Thymus (tissue), 14 donors: ENCODE results near the gene SPACA1. TPM values are rescaled to one million over a fixed set of nuclear protein-coding genes. Genes with fewer than 3 reads are reported as not detected.
A peak's percentile ranks its signal among the peaks of the same experiment; 100 is the strongest.
"Not testable (repeated sequence)": the region's sequence is repeated elsewhere in the genome, so short reads cannot be mapped to it uniquely, and the experiment has no call there.

ENCODE experiments used
- DNase-seq, 9 donors: peaks; one replicate each; pipeline ENCODE4 v3.0.0-alpha.2; 2013; ENCODE audit warnings: low spot score in 9 of 9, low read depth in 6 of 9, missing footprints in 1 of 9
- H3K27ac ChIP-seq, 2 donors: one replicate each; pipeline ENCODE4 v1.5.1; 2013; ENCODE audit warnings: control low read depth in 1 of 2, low read depth in 1 of 2, low read length in 1 of 2, mild to moderate bottlenecking in 1 of 2, moderate library complexity in 1 of 2
- H3K27me3 ChIP-seq, 2 donors: one replicate each; pipeline ENCODE4 v1.5.1; 2013; ENCODE audit warnings: low read length in 1 of 2; ENCODE audit not compliant: control insufficient read depth in 2 of 2, insufficient read depth in 1 of 2
- H3K36me3 ChIP-seq, 2 donors: one replicate each; pipeline ENCODE4 v1.5.1; 2013; ENCODE audit warnings: low read length in 1 of 2, mild to moderate bottlenecking in 1 of 2, moderate library complexity in 1 of 2; ENCODE audit not compliant: control insufficient read depth in 2 of 2, insufficient read depth in 2 of 2
- H3K4me1 ChIP-seq, 2 donors: one replicate each; pipeline ENCODE4 v1.5.1; 2013; ENCODE audit warnings: low read length in 2 of 2; ENCODE audit not compliant: control insufficient read depth in 2 of 2, insufficient read depth in 2 of 2
- H3K4me3 ChIP-seq, 2 donors: one replicate each; pipeline ENCODE4 v1.5.1; 2013; ENCODE audit warnings: low read length in 2 of 2, control low read depth in 1 of 2, mild to moderate bottlenecking in 1 of 2
- H3K9me3 ChIP-seq, 2 donors: one replicate each; pipeline ENCODE4 v1.5.1; 2013; ENCODE audit warnings: low read length in 1 of 2, mild to moderate bottlenecking in 1 of 2; ENCODE audit not compliant: control insufficient read depth in 2 of 2, insufficient read depth in 1 of 2
- WGBS: extraction: QIAGEN DNeasy Blood & Tissue Kit; methylation state at CpG from one replicate; pipeline ENCODE4 v1.1.7; 2013; 5-methylcytosine and 5-hydroxymethylcytosine counted together
- long read RNA-seq, 10 donors: transcript quantifications; one replicate each; lab custom pipeline, GENCODE V29; 2026
- polyA plus RNA-seq: library from polyadenylated mRNA; stranded (reverse); fragments of 200-250 nt; gene quantifications from one replicate; pipeline ENCODE4 v1.2.3, GENCODE V29; 2013
- total RNA-seq: library from RNA; stranded (reverse); fragments of 120-200 nt; gene quantifications from one replicate; pipeline ENCODE4 v1.2.4, GENCODE V29; 2013
- donor health status: healthy.

SPACA1 gene, protein sequence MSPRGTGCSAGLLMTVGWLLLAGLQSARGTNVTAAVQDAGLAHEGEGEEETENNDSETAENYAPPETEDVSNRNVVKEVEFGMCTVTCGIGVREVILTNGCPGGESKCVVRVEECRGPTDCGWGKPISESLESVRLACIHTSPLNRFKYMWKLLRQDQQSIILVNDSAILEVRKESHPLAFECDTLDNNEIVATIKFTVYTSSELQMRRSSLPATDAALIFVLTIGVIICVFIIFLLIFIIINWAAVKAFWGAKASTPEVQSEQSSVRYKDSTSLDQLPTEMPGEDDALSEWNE
- not detected for total RNA-seq
- polyA plus RNA-seq, result 0.02 TPM
- long read RNA-seq, donor 1, result 0 reads
- long read RNA-seq, donor 2, result 0 reads
- long read RNA-seq, donor 3, result 0 reads
- long read RNA-seq, donor 4, result 0 reads
- long read RNA-seq, donor 5, result 0 reads
- long read RNA-seq, donor 6, result 0 reads
- long read RNA-seq, donor 7, result 0 reads
- long read RNA-seq, donor 8, result 0 reads
- long read RNA-seq, donor 9, result 0 reads
- long read RNA-seq, donor 10, result 0 reads

DNA sequence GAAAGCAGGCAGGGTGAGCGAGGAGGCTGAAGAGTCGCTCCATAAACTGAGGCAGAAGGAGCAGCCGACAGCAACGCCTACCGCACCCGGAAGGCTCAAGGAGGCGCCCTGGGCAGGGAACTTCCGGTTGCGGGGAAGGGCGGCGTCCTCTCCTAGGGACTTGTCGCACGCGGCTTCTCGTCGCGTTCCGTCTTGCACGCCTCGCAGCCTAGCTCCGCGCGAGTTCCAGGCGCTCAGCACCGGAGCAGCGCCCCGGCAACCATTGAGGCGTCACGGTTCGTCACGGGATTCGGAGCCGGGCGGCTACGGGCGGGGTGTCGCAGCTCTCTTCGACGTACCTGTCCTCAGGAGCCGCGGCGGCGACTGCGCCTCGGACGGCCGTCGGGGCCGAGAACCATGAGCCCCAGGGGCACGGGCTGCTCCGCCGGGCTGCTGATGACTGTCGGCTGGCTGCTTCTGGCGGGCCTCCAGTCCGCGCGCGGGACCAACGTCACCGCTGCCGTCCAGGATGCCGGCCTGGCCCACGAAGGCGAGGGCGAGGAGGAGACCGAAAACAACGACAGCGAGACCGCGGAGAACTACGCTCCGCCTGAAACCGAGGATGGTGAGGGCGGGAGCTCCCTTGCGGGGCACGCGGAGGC is at the start of gene SPACA1:
TSS of gene SPACA1 (plus strand) at position 332 of the 641 bp plus-strand sequence. CDS start at position 397, 65 bp downstream.
- Histone ChIP-seq H3K27me3 (peaks cover 0 to 11% of the 10 kb centered on the region in 2 donors), H3K27ac (no peak within 1 kb of the TSS), H3K9me3 (peaks cover 0 to 7% of the 10 kb centered on the region in 2 donors), H3K4me3 (no peak within 1 kb of the TSS), H3K4me1 (no peaks in the 10 kb centered on the region), H3K36me3 (no peaks in the 10 kb centered on the region)
- WGBS, result 67% methylated on average over 77 of the region's 77 CpGs
- no peak for DNase-seq

DNA sequence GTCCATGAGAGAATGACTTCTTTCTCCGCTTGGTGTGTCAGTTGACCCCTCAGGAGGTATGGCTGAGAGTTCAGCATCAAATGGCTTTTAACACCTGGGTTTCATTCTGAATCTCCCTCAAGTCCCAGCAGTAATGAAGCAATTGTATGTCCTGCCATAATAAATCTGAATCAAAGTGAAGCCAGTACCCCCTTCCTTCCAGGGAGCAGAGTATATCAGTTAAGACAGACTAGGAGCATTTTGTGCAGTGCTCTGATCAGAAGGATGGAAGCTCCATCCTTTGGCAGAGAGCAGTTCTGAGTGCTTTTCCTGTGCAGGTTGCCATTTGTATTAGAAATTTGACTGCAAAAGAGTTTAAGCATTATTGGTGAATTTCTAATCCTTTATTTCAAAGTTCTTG is 46.9 kb upstream of the SPACA1 start:
- H3K27ac ChIP-seq, result no peak overlapping the region
- no peaks in the 10 kb centered on the region for H3K27me3 ChIP-seq
- H3K4me3 ChIP-seq, result no peak overlapping the region
- WGBS, result 93% methylated on average over 1 of the region's 1 CpG
- no peaks in the 10 kb centered on the region for H3K4me1 ChIP-seq
- no peaks in the 10 kb centered on the region for H3K36me3 ChIP-seq
- no peaks in the 10 kb centered on the region for H3K9me3 ChIP-seq
- DNase-seq, result no peak

DNA sequence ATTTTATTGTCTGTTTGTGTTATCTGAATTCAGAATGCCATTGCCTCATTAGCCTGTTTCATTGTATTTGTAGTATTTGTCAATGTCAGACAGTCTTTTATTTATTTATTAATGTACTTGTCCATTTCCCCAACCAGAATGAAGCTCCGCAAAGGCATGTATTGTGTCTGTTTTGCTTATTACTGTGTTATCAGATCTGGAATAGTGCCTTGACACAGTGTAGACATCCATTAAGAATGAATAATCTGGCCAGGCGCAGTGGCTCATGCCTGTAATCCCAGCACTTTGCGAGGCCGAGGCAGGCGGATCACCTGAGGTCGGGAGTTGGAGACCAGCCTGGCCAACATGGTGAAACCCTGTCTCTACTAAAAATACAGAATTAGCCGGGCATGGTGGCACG is 46.4 kb upstream of the SPACA1 start:
- WGBS, result 97% methylated on average over 8 of the region's 8 CpGs

DNA sequence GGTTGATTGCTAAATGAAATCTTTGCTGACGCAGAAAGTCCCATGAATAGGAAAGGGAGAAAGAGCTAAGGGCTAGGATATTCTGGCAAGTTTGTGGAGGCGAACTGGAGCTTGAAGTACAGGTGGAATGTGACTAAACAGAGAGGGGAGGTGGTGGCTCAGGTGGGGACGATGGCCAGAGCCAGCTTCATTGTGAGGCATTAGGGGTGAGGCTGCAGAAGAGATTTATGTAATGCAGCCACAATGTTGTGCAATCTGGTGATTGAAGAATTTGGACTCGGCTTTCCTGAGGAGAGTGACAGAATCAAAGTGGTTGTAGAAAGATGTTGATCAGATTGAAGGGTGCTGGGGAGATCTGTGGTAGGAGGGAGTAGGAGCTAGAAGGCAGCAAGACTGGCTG is 42.9 kb upstream of the SPACA1 start:
- H3K9me3 ChIP-seq, result no peaks in the 10 kb centered on the region
- WGBS, result 77% methylated on average over 4 of the region's 4 CpGs
- DNase-seq, result no peak
- H3K4me1 ChIP-seq, result no peaks in the 10 kb centered on the region
- no peak overlapping the region for H3K27ac ChIP-seq
- H3K4me3 ChIP-seq, result no peak overlapping the region
- no peaks in the 10 kb centered on the region for H3K36me3 ChIP-seq
- H3K27me3 ChIP-seq, result no peaks in the 10 kb centered on the region

More for the DNA sequence above, 46.4 kb upstream of the SPACA1 start:
- not testable (repeated sequence) for H3K27me3 ChIP-seq, H3K9me3 ChIP-seq, H3K36me3 ChIP-seq, H3K27ac ChIP-seq, H3K4me1 ChIP-seq, DNase-seq, H3K4me3 ChIP-seq

DNA sequence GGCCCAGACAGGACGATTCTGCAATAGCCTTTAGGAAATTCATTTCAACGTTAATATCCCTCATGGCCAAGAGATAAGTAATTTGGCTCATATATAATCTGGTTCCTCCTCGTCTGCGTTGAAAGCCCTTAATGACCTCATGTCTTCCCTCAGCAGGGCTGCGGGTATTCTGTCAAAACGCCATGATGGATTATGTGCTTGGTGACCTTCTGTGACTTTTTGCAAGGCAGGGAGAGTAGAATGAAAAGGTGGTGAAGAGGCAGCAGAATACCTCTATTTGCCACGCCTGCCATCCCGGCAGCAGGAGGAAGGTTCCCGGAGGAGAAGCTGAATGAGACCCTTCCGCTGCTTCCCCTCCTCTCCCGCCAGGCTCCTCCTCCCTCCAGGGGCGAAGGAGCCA is 41.1 kb upstream of the SPACA1 start:
- DNase-seq, result no peak
- H3K4me1 ChIP-seq, result no peaks in the 10 kb centered on the region
- no peaks in the 10 kb centered on the region for H3K36me3 ChIP-seq
- no peak overlapping the region for H3K27ac ChIP-seq
- H3K27me3 ChIP-seq, result no peaks in the 10 kb centered on the region
- no peaks in the 10 kb centered on the region for H3K9me3 ChIP-seq
- H3K4me3 ChIP-seq, result no peak overlapping the region
- WGBS, result 89% methylated on average over 12 of the region's 12 CpGs

DNA sequence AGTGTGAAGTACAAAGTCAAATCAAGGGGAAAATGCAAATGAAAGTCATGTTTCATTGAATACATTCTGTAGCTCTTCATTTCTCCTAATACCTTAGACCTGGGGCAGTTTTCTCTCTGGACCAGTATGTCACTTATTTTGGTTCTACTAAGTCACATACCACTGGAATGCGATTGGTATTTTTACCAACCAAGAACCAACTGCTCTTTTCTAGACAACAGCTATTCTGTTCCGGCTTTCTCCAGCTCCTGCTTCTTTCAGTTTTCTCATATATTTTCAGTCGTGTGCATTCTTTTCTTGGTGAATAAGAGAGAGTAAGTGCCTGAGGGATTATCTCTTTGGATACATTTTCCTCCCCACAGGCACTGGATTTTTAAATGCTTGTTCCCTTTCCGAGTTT is 39.2 kb upstream of the SPACA1 start:
- Histone ChIP-seq H3K27me3 (no peaks in the 10 kb centered on the region), H3K27ac (no peak overlapping the region), H3K4me3 (no peak overlapping the region), H3K9me3 (no peaks in the 10 kb centered on the region), H3K36me3 (no peaks in the 10 kb centered on the region), H3K4me1 (no peaks in the 10 kb centered on the region)
- no peak for DNase-seq
- 60% methylated on average over 4 of the region's 4 CpGs for WGBS

DNA sequence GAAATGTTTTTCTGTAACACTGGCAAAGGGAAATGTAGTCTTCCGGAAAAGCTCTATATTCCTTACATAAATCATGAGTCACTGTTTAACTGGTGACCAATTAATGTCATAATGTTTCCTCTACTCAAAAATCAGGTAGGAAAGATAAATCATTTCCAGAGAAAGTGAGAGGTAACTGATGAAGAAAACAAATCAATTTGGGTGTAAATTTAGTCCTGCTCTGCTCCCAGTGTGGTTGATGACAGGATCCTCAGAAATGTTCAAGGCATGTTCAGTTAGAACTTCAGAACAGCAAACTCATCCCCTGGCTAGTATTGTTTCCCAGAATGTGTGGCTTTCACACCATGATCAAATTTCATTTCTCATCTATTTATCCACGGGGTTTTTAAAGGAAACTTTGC is 38.8 kb upstream of the SPACA1 start:
- no peak overlapping the region for H3K27ac ChIP-seq
- H3K36me3 ChIP-seq, result no peaks in the 10 kb centered on the region
- no peaks in the 10 kb centered on the region for H3K9me3 ChIP-seq
- no peak for DNase-seq
- WGBS, result 42% methylated on average over 2 of the region's 2 CpGs
- H3K4me1 ChIP-seq, result no peaks in the 10 kb centered on the region
- no peak overlapping the region for H3K4me3 ChIP-seq
- H3K27me3 ChIP-seq, result no peaks in the 10 kb centered on the region

DNA sequence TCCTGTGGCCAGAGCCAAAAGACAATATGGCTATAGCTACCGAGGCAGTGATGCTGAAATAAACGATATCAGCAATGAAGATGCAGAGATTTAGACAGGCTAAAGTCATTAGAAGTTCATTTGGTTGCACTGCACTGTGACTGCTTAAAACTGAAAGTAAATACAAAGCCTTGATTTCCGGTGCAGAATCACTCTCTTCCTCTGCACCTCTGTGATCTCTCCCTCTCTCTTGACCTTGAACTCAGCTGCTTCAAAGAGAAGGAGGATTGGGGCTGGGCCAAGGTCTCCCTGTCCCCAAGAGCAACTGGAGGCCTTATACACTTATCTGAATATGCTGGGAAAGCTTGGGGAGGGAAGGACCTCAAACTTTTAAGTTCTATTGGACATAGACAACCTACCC is 34.6 kb upstream of the SPACA1 start:
- Histone ChIP-seq H3K36me3 (no peaks in the 10 kb centered on the region), H3K4me1 (no peaks in the 10 kb centered on the region), H3K4me3 (no peak overlapping the region), H3K9me3 (no peaks in the 10 kb centered on the region), H3K27ac (no peak overlapping the region), H3K27me3 (no peaks in the 10 kb centered on the region)
- peak in 2 of 9 donors; percentile 4 to 26 for DNase-seq
- 64% methylated on average over 3 of the region's 3 CpGs for WGBS

DNA sequence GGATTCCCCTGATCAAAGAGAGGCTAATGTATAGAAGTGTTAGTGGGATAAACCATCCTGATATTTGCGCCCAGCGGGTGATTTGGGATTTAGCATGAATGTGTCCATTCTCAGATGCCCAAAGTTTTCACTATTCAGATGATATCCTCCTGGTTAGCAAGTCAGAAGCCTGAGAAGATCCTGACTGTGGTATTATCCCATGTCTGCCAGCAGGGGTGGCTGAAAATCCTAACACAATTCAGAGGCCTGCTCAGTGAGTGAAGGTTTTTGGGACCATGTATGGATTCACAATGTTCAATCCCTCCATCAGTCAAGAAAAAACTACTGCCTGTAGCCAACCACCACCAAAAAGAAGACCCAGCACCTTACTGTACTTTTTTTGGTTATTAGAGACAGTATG is 34.1 kb upstream of the SPACA1 start:
- WGBS, result 97% methylated on average over 2 of the region's 2 CpGs
- Histone ChIP-seq H3K9me3 (no peaks in the 10 kb centered on the region), H3K27me3 (no peaks in the 10 kb centered on the region), H3K27ac (no peak overlapping the region), H3K36me3 (no peaks in the 10 kb centered on the region), H3K4me1 (no peaks in the 10 kb centered on the region), H3K4me3 (no peak overlapping the region)
- no peak for DNase-seq
